OCI-M1 (cell line): Measurements from ENCODE around the gene SYT1.
"Not testable (repeated sequence)": the region's sequence is repeated elsewhere in the genome, so short reads cannot be mapped to it uniquely, and the experiment has no call there.

ENCODE experiments used
- DNase-seq: peaks from one replicate; lab custom pipeline; 2025; lab: John Stamatoyannopoulos, UW

Gene SYT1

DNA sequence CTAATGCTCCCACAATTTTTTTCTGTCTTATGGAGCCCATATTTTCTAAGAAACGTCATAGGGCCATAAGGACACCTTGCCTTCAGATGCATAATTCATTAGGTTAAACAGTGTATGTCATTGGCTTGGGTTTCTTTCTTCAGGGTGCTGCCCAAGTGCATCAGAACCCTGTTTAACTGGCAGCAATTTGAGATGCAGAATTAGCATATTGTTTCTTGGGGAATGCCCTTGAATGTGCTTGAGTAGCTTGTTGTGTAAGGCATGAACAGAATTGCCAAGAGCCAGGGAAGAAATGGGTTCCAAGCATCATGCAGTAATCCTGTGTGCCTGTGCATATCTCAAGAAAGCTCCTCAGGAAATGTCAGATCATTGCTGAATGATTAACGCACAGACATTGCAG is 277.2 kb downstream of the SYT1 start:
- DNase-seq = no peak

DNA sequence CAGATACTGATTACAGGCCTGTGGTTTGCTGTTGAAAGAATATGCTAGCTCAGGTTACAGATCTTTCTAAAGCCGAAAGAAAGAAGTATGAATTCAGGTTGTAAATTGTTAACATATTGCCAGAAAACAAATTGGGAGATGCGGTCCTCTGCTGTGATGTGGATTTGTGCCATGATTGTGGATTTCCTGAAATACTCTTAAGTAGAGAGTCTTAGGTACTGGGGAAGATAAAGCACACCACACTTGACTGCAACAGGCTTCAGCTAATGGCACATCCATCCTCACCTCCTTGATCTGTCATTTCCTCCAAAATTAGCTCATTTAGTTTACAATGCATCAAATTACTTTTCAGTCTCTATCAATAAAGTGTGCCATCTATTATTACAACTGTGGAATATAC is 279.2 kb downstream of the SYT1 start:
- DNase-seq = no peak

DNA sequence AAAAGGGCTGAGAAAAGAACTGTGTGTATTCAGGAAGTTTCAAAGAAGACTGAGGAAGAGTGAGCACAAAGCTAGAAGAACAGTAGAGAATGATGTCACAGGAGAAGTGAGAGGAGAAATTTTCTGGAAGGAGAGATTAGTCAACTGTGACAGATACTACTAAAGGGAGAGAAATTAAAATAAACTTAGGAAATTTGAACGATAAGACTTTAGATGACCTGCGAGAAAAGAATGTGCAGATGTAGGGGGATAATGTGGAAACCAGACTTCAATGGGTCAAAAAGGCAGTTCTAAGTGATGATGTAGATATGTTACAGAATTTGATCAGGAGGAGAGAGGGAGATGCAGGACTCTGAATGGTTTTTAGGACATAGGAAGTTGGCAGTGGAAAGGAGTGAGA is 287.4 kb downstream of the SYT1 start:
- no peak for DNase-seq

DNA sequence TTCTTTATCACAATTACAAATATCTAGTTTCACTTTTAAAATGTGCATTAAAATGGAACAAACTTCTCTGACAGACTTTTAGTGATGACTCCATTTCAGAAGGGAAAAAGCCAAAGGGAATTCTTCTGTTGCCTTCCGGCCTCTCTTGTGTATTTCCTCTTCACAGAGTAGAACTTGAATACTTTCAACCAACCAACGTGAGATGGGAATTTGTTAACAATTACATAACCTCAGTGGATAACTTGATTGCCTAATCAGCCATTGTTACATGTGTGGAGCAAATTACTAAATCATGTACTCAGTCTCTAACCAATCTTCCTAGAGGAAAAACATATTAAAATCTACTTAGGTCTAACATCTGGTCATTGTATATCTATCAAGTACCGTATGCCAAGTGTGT is 291.1 kb downstream of the SYT1 start:
- no peak for DNase-seq

DNA sequence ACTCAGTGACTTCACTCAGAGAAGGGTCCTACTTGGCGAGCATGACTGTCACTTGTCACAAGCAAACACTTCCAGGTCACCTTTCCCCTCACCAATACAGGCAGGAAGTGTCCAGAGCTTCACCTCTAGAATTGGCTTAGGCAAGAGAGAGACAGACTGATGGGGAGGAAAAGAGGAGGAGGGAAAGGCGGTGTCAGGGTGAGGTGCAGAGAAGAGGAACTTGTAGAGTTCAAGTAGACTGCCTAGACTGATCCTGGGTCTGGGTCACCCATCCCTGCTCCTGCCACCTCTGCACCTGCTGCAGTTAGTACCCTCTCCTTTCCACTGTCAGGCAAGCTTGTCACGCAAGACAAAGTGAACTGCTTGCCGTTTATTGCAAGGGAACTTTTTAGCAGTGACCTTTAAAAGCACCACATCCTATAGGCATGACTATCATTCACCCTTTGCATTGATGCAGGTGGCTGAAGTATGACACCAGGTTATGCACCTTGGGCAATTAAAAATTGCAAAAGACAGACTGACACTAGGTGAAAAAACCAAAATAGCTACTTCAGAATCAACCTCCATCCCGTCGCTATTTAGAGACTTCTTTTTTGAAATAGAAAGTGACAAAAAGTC is 292.4 kb downstream of the SYT1 start:
- DNase-seq = no peak

DNA sequence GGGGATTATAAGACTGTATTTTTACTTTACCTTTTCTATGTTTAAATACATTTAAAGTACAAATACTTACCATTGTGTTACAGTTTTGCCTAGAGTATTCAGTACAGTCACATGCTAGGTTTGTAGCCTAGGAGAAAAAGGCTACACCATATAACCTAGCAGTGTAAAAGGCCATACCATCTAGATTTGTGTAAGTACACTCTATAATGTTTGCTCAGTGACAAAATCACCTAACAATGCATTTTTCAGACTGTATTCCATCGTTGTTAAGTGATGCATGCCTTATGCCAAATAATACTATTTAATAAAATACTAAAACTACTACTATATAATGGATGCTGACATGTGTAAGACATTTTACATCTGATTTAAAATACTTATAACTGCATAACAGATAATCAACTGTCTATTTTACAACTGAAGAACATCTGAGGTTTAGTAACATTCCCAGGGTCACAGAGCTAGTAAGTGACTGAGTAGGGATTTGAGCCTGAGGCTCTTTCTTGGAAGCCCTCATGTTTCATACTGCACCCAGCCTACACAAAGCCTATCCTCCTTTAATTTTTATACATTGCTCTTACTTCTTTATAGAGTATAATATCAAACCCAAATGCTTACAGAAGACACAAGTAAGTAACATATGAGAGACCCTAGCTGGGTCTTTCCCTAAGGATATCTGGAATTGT is 296.8 kb downstream of the SYT1 start:
- no peak for DNase-seq

DNA sequence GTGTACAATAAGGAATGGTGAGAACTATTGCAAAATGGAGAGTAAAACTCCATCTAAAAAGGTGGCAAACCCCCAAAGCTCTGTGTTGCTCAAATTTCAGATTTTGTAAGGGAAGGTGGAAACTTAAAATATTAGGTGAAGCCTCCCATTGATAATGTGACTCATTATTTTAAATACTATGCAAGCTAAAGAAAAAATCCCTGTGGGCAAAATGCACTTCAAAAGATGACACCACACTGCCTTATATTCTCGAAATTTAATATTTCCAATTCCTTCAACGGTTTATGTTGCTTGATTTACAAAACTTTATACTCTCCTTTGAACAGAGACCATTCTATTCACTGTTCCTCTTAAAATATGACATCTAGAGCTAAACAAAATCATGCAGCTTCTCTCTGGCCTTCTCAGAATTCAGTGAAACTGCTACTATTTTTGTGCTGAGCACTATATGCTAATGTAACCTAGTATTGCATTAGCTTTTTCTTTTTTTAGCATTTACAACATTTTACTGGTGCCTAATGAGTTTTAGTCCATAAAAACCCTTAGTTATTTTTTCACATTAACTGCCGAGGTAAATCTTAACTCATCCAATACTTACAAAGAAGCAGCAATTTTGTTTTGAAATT is 297.7 kb downstream of the SYT1 start:
- no peak for DNase-seq

DNA sequence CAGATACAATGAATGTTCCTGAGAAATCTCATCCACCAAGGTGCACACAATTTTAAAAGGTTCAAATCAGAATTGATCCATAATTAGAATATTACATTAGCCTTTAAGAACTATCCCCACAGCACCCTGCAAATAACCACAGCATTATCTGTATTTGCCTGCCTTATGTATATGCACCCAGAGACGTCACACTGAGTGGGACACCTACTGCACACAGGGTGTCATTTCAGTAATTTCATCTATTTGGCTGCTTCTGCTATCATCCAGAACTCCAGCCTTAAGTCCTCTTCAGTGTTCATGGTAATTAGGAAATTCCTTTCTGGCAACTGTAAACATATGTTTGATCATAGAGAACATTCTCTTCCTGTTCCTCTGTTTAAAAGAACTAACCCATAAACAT is 298.4 kb downstream of the SYT1 start:
- no peak for DNase-seq

DNA sequence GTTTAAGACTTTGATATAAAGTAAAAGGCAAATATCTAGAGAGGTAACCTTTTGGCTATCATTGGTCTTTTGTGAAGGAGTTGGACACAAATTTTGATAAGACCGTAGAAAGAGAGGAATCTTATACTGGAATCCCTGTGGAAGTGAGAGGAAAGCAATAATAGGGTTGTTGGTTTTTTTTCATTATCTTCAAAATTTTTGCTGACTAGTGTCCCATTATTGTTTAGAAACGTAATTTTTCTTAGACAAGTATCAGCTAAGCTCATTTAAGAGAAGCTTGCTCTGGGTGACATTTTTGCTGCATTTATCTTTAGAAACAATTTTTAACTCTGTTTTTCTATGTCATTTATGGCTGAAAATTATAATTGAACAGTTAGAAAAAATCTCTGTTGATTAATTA is 300.3 kb downstream of the SYT1 start:
- DNase-seq = no peak

DNA sequence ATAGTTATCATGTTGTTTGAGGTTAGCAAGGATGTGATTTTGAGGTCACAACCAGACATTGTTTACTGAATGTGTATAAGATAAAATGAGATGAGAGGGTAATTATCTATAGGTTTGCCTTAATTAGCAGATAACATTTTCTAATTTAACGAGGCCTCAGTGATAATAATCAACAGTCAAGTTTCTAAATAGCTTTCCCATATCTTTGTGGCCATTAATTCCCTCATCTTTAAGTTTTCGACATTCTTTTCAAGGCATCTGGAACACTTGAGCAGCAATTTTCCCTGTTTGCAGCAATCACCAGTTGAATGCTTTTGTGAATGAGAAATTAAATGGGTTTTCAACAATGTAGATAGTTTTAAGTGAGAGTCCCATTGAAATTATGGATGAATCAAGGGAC is 304.1 kb downstream of the SYT1 start:
- no peak for DNase-seq

DNA sequence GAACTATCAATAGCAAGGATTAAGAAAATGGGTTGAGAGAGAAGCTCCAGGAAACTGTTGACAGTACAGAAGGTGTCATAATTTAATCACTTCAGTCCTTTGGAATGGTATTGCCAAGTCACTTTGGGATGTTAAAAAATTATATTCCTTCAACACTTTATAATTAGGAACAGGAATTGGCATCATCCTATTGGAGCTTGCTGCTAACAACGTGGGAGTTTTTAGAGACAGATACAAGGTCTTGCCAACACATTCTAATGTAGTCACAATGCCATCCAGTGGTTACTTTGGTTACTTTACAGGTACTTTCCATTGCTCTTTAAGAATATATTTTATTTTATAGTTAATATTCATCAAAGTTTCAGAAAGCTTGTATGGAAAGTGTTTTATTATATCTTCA is 310.1 kb downstream of the SYT1 start:
- peak; percentile 56 for DNase-seq

DNA sequence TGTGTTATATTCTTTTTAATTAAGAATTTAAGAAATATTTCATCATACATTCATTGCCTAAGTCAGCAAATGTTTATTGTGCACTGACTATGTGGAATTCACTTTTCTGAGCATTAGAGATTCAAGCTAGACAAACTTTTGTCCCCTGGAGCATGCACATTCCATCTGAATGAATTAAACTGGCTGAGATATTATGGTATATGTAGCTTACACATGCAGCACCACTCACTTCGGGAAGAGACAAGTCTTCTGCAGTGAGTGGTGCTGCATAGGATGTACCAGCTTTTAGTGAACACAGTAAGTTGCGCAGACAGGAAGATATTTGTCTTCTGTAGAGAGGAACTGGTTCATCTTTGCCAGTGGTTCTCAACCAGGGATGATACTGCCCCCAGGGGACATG is 318.4 kb downstream of the SYT1 start:
- DNase-seq = no peak

DNA sequence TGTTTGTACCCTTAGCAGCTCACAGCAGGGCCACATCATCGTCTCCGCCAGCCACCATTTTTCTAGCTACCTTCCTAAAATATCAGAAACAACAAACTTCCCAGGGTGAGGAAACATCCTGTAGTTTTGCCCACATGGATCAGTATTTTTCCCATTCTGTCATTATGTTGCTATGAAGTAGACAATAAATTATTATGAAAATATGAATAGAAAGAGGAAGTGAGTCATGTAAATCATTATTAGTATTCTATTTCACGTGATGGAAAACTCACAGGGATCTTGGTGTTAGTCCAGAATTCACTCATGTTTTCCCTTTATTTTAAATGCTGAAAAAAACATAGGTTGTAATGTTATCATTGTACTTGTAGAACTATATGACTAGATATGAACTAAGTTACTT is 319.4 kb downstream of the SYT1 start:
- DNase-seq = no peak

DNA sequence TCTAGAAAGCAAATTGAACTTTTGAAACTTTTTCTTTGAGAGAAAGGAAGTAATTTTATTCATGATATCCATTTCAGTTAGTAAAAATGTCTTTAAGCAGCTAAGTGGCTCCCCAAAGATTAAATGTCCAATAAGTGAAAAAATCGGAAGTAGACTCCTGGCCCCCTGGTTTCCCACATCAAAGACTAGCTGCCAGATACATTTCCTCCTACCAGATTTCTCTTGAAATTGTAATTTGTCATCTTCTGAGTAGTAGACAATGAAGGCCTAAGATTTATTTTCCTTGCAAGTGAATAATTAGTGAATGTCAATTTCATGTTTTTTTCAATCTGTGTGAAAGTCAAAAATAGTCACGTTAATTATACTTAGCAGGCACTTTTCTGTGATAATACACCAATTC is 321.9 kb downstream of the SYT1 start:
- no peak for DNase-seq

DNA sequence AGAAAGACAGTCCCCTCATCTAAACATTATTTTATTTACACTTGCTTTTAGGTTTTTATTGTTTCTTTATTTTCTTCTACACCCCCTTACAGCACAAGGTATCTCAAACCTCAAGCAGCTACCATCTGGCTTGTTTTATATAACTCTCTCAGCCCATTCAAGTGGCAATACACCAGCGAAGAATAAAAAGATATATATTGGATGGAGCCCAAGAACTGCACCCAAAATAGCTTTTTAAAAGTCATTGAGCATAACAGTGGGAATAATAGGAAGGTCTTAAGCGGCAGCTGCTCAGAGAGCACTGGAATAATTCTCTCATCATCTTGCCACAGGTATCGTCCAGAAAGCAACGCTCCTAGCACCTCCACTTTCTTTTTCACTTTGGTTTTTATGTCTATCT is 322.5 kb downstream of the SYT1 start:
- no peak for DNase-seq

DNA sequence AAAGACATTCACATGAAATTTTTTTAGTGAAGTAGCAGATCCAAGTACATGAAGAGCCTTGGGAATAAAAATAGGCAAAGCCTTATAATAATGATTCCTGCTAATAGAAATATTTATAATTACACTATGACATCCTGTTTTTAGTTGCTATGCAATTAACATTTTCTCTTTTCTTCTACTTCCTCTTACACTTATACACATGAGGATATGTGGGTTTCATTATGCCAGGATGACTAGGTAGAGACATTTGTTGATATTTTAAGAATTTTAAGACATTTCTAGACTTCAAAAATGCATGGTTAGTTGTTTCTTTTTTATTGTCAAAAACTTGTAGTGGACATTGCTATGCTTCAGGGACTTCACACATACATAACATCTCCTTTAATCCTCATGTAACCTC is 326.8 kb downstream of the SYT1 start:
- DNase-seq = no peak

DNA sequence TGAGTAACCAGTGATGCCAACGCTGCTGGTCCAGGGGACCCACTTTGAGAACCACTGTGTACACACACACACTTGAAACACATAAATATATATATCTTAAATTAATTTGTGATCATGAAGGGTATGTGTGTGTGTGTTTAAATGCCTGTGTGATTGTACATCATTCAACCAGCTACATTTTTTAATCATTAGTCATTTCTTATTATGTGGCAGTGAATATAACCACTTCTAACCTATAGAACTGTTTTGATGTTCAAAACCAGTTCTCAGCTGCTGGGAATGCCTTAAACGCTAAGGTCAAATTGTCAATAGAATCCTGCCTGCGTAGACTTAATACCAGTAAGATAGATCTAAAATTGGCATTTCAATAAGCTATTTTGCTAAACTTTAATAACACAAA is 330.0 kb downstream of the SYT1 start:
- DNase-seq = no peak

DNA sequence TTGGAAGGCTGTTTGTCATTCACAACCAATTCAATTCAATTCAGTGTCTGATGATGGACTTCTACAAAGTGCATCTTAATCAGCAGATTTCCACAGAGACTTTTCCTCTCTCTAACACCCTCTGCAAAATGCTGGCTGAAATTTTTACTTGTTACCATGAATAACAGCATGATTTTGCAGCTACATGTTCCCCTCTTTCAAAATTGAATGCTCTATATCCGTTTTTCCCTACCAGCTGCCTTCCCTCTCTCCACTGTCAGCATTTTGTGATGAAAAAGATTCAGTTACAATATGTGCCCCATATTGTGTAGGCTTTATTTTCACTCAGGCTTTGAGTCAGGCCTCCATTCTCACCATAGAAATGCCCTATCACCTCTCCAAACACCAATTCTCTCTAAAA is 334.6 kb downstream of the SYT1 start:
- no peak for DNase-seq

DNA sequence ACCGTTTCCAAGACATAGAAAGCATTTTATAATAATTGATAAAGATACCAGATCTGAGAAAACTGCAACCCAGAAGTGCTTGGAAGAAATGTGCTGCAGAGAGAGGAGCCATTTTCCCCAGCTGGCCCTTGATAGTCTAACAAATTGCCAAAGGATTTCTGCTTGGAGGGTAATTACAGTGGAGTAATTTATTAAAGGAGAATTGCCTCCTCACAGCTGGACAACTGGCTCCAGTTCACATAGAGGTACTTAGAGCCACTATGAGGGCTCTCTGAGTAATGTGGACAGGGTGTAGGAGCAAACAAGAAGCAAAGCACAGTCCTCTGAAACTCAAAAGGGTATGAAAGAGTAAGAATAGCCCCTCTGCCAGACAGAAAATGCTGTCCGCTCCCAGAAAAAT is 335.6 kb downstream of the SYT1 start:
- DNase-seq = no peak

DNA sequence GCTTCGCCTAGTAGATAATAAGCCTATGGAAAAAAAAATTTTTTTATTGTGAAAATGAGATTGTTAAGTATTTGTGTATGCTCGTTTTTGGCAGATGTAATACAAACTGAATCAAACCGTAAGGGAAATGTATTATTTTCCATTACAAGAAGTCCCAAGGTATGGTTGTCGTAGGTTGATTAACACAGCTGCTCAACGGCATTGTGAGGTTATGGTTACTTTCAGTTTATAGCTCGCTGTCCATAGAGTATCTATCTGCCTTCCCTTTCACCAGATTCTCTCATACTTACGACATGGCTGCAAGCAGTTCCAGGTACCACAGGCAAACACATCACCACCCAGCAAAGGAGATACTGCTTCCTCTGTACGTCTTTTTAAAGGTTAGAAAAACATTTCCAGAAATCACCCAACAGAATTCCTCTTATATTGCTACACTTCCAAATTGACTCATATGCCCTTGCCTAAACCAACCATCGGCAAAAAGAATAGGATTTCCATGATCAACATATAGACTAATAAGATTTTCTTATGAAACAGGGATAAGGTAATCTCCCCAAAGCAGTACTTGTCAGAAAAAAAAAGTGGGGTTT is 338.6 kb downstream of the SYT1 start:
- peak; percentile 47 for DNase-seq

DNA sequence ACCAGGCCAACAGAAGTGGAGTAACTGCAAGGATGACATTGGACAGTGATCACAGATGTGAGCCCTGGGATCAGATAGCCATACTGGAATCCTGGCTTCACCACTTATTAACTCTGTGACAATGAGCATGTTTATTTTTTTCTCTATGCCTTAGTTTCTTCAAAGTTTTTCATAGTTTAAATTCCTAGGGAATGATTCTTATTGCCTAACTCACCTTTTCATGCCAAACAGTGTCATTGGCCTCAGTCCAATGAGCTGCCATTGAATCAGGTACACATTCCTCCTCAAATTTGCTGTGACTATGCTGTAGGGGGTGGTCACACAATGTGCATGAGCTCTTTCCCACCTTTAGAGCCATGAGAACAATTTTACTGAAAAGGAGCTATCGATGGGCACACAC is 342.3 kb downstream of the SYT1 start:
- DNase-seq = no peak

DNA sequence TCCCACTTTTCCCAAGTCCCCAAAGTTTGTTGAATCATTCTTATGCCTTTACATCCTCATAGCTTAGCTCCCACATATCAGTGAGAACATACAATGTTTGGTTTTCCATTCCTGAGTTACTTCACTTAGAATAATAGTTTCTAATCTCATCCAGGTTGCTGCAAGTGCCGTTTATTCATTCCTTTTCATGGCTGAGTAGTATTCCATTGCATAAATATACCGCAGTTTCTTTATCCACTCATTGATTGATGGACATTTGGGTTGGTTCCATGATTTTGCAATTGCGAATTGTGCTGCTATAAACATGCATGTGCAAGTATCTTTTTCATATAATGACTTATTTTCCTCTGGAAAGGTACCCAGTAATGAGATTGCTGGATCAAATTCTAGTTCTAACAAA is 345.8 kb downstream of the SYT1 start:
- not testable (repeated sequence) for DNase-seq

DNA sequence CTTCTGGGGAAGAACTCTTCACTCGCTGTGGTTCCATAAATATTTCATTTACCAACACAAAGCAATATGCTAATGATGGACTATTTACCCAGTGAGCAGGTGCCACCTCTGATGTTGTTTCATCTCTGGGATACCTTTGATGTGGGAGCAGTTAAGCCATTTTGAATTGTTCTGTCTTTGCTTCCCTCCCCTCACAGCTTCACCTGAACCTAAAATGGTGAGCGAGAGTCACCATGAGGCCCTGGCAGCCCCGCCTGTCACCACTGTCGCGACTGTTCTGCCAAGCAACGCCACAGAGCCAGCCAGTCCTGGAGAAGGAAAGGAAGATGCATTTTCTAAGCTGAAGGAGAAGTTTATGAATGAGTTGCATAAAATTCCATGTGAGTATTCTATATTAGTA is 352.7 kb downstream of the SYT1 start:
- no peak for DNase-seq
